8988T (cell line): ENCODE measurements around the gene EED.

Source experiments
- DNase-seq: peaks from one replicate; pipeline ENCODE4 v3.0.0; 2011

Gene EED, protein sequence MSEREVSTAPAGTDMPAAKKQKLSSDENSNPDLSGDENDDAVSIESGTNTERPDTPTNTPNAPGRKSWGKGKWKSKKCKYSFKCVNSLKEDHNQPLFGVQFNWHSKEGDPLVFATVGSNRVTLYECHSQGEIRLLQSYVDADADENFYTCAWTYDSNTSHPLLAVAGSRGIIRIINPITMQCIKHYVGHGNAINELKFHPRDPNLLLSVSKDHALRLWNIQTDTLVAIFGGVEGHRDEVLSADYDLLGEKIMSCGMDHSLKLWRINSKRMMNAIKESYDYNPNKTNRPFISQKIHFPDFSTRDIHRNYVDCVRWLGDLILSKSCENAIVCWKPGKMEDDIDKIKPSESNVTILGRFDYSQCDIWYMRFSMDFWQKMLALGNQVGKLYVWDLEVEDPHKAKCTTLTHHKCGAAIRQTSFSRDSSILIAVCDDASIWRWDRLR

DNA sequence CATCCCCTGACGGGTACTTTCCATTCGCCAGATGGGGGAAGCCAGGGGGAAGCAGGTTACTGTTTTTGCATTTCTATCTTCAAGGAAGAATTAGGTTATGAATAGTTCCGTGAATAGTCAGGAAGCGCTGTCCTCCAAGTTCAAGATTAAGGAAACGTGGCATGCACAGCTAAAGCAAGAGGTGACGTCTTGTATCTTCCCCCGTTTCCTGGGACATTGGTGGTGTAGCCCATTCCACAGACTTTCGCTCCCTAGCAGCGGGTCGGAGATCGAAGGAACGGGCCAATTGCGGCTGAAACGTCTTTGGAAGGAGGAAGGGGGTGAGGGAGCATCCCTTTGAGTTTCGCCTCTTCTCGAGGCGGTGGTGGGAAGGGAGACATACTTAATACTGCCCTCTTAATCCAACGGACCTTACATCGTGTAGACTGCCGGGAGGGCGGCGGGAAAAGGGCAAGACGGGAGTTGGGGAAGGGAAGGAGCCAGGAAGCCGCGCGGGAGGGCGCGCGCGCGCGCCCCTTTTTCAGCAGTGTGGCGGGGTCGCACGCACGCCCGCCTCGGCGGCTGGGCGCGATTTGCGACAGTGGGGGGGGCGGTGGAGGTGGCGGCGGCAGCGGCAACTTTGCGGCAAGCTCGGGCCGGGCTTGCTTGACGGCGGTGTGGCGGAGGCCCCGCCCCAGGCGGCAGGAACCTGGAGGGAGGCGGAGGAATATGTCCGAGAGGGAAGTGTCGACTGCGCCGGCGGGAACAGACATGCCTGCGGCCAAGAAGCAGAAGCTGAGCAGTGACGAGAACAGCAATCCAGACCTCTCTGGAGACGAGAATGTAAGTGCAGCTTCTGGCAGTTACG is at the start of gene EED:
TSS of gene EED (plus strand) at position 232 of the 847 bp plus-strand sequence. CDS start at position 709, 477 bp downstream.
- peak; percentile 82 for DNase-seq

- no peak for DNase-seq
Measured at GRCh38 chr11:86194998-86195397, 49.6 kb upstream of the EED start.

DNA sequence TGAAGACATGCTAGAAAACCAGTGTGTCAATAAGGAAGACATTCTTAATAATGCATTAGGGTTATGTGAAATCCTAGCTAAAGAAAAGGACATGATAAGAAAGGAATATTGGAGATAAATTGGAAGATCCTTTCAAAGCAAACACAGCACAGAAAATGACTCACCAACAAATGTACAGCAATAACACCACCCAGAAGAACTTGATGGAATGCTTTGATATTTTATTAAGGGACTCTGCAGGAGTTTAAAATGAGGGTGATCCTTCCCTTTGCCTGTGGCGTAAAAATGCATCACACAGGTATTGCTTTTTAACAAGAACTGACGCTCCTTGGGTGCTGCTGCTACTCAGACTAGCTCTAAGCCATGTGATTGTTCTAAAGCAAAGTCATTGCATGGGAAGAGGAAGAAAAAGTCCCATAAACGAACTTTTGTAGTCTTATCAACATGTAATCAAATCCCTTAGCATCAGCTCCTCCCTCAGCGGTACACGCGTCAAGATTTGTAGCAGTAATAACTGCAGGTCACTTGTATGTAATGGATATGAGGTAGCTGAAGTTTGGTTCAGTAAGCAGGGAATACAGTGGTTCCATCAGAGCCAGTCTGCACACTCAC is 48.4 kb upstream of the EED start:
- no peak for DNase-seq

DNA sequence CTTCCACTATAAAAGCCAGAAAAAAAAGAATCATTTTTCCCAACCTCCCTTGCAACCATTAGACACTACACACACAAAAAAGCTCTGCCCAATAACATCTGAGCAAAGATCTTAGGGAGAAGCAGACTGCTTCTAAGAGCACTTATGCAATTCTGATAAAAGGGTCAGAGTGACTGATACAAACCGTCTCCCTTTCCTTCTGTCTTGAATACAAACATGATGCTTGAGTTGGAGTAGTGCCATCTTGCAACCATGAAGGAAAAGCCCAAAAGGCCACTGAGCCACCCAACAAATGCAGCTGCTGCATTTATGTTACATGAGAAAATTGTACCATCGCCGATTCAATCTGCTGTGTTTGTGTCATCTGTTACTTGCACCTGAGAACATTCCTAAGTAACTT is 47.6 kb upstream of the EED start:
- DNase-seq: no peak

DNA sequence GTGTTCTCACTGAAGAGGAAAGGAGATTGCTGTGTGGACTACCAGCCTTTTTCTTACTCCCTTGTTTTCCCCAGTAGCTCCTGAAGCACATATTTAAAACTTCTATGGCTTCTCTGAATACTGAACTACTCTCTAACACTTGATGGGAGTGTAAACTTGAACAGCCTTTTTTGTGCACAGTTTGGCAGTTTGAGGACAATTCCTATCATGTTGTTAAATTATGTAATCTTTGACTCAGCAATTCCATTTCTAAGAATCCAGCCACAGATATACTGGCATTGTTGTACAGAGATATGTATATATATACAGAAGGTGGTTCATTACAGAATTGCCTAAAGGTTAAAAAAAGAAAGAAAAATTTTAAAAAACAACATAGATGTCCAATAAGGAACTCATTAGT is 47.1 kb upstream of the EED start:
- DNase-seq: no peak

DNA sequence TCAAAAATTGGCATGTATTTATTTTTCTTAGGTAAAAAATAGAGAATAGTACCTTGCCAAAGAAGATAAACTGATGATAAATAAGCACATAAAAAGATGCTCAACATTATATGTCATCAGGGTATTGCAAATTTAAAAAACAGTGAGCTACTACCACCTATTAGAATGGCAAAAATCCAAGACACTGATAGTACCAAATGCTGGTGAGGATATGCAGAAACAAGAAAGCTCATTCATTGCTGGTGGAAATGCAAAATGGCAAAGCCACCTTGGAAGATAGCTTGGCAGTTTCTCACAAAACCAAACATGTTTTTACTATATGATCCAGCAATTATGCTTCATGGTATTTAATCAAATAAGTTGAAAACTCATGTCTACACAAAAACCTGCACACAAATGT is 46.4 kb upstream of the EED start:
- DNase-seq: no peak

DNA sequence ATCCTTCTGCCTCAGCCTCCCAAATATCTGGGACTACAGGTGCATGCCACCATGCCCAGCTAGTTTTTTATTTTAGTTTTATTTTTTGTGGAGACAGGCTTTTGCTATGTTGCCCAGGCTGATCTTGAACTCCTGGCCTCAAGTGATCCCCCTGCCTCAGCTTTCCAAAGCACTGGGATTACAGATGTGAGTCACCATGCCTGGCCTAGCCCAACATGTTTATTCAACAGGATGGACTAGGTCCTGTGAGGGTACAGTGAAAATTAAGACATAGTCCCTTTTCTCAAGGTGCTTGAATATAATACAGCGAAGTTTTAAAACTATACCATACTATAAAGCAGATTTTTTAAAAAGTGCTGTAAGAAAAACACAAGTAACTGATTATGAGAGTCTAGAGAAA is 45.2 kb upstream of the EED start:
- DNase-seq: no peak

- no peak for DNase-seq
Measured at GRCh38 chr11:86201371-86201884, 43.1 kb upstream of the EED start.

DNA sequence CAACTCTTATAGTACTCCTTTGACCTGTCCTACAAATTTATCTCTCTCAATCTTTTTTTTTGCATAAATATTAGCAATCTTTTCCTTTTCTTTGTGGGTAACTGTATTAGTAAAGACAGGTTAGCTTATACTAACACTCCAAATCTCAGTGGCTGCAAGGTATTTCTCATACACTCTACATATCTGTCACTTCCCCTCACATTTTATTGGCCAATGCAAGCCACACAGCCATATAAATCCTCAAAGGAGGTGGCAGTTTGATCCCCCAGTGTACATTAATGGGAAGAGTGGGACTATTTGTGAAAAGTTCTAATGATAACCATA is 42.6 kb upstream of the EED start:
- DNase-seq: no peak

GRCh38 chr11:86204356-86204755 is 40.2 kb upstream of the EED start:
- DNase-seq: no peak

DNA sequence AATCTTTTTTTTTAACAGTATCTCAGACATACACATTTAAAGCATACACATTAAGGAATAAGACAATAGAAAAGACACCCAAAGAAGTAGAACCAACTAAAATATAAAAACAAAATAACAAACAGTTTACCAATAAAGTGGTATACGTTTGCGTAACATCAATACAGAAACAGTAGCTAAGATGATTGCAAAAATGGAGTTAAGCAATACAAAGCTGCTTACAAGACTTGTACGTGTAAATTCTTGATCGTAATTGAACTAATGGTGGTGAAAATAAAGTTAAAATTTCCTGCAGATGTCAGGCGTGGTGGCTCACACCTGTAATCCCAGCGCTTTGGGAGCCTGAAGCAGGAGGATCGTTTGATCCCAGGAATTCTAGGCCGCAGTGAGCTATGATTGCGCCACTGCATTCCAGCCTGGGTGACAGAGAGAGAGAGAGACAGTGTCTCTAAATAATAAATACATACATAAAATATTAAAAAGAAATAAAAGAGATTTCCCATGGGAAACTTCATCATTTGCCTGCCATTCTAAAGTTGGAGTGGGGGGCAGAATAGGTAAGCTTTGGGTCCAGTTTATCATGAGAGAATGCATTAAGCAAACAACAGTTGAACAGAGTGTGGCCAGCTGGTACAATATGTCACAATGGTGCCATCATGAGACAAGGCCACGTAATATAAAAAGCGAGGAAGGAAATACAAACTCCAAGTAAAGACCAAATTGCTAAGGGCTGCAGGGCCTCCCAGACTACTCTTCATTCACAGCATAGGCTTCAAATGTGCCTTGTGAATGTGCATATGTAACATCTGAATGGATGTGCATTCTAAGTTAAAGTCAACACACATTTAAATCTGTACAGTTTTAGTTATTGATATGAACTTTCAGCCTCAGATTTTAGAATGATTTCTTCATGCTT is 38.9 kb upstream of the EED start:
- no peak for DNase-seq

DNA sequence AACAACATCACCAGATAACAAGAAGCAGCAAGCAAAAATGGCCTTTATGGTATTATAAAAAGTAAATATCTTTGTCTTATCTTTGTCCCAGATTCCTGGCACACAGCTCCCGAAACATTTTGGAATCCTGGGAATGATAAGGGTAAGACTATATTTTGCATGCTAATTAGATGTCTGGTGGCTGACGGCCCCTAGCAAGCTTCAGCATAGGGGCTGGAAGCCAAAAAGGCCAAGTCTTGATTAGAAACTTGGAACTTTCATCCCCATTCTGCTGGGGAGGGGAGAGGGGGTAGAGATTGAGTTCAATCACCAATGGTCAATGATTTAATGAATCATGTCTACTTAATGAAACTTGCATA is 38.2 kb upstream of the EED start:
- DNase-seq: no peak

DNA sequence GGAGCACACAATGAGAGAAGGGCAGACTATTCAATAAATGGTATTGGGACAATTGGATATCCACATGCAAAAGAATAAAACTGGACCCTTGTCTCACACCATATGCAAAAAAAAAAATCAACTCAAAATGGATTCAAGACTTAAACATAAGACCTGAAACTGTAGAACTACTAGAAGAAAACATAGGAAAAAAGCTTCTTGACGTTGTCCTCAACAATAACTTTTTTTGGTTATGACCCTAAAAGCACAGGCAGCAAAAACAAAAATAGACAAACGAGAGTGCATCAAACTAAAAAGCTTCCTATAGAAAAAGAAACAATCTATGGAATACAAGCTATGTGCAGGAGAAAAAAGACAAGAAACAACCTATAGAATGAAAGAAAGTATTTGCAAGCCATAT is 37.1 kb upstream of the EED start:
- DNase-seq: no peak

DNA sequence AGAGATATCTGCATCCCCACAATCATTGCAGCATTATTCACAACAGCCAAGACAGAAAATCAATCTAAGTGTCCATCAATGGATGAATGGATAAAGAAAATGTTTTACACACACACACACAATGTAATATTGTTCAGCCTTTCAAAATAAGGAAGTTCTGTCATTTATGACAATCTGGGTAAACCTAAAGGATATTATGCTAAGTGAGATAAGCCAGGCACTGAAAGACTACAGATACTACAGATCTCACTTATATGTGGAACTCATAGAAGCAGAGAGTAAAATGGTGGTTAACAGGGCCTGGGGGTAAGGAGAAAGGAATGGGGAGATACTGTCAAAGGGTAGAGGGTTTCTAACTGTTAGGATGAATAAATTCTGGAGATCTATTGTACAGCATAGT is 36.0 kb upstream of the EED start:
- no peak for DNase-seq

- no peak for DNase-seq
Measured at GRCh38 chr11:86209806-86210657, 34.5 kb upstream of the EED start.

GRCh38 chr11:86210898-86211297 is 33.7 kb upstream of the EED start:
- no peak for DNase-seq

- no peak for DNase-seq
Measured at GRCh38 chr11:86211619-86212018, 32.9 kb upstream of the EED start.

DNA sequence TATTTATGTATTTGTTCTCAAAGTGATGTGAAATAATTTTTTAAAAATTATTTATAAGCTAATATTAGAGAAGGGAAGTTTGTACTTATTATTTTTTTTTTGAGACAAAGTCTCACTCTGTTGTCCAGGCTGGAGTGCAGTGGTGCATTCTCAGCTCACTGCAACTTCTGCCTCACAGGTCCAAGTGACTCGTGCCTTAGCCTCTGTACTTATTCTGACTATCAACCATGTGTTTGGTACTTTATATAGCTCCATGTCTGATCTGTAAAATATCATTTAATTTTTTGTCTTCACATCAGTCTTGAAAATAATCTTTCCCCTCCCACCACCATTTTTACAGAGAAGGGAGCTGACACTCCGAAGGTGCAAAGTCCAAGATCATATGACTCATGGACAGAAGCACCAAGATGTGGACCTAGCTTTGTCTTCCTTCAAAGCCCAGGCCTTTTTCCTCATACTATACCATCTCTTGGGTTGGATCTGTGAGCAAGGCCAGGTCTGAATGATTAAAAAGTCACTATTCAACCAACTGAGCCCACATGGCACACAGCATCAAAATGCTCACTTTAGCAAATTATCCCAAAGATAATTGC is 32.4 kb upstream of the EED start:
- DNase-seq: no peak

DNA sequence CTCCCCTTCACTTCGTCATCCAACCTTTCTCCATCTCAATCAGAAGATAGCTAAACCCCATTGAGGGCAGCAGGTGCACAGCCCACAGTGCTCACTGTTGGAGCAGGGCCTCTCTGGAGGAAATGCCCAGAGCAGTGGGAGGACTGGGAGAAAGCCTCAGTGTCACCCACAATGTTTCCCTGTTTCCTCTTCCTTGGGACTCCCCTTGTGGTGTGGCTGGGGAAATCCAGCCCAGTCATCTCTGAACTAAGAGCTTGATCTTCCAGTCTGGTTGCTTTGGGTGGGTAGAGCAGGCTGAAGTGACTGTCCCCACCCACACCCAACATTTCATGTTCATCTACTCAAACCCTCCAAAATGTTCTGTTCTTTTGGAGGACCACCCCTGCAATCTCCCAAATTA is 29.8 kb upstream of the EED start:
- no peak for DNase-seq

DNA sequence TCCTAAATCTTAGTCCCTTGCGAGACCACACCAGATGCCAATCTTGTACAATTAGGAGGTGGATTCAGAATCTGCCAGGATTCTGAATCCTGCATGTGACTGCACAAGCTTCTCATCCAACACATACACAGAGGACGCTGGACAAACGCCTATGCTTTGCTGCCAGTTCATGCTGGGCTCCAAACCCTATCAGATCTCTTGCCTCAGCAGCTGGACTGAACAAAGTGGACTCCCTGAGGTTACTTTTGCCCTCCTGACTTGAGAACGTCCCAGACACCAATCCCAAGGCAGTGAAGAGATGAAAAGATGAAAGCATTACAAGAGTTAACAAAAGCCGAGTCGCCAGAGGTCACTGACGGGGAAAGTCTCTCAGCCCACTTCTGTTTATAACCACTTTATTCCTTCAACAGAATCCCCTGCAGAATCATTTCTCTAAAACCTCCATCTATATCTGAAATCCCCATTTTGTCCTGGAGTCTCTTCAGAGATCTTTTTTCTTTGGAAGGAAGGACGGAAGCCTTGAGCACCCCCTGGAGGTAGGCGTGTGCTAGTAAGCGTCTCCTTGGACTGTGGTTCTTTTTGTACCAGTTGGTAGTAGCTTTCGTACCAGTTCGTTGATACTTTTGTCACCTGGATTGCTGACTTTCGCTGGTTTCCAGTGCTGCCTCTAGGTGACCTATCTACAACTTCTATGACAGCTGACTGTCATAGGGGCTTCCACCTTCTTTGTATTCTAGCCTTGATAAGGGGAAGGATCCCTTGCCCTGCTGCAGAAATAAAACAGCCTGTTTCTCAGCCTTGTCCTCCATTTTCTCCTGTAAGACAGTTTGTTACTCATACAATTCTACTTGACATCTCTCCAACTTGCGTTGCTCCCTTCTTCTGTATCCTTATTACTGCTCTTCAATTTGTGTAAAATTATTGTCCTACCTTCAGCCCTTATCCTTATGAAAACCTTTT is 26.1 kb upstream of the EED start:
- DNase-seq: peak; percentile 35
